GM21619 (cell line): ENCODE measurements around the gene TMEM14C.
"Not testable (repeated sequence)": the region's sequence is repeated elsewhere in the genome, so short reads cannot be mapped to it uniquely, and the experiment has no call there.

Source experiments
- ATAC-seq: cut with Tn5 transposase; IDR thresholded peaks from one replicate; pipeline ENCODE4 v1.9.1; 2021; ENCODE audit not compliant: unreplicated experiment

The TMEM14C gene

GRCh38 chr6:10720960-10721849 lies 1.7 kb upstream of the TMEM14C start:
- not testable (repeated sequence) for ATAC-seq

DNA sequence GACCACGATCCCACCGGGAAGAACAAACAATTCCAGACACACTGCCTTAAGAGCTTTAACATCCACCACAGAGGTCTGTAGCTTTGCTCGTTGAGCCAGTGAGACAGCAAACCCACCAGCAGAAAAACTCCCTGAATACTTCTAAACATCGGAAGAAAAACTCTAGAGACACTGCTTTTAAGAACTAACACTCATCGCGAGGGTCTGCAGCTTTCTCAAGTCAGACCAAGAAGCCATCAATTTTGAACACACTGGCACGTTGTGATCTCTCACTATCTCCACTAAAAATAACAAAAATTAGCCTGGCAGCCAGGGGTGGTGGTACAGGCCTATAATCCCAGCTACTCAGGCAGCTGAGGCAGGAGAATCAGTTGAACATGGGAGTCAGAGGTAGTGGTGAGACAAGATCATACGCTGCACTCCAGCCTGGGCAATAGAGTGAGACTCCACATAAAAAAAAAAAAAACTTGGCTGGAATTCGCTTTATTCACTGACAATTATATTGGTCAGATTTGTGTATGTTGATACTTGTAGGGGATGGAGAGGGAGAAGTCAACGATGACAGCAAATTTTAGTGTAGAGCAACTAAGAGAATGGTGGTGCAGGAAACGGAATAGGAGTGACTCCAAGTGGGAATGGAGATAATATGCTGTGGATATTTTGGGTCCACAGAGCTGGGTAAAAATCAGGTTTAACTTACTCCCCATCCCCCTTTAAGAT lies 860 bp upstream of the TMEM14C start:
- ATAC-seq: no peak

- ATAC-seq: no peak
Measured at GRCh38 chr6:10722570-10722819, 375 bp upstream of the TMEM14C start.

GRCh38 chr6:10723567-10723881 lies 654 bp downstream of the TMEM14C start:
- ATAC-seq: no peak

DNA sequence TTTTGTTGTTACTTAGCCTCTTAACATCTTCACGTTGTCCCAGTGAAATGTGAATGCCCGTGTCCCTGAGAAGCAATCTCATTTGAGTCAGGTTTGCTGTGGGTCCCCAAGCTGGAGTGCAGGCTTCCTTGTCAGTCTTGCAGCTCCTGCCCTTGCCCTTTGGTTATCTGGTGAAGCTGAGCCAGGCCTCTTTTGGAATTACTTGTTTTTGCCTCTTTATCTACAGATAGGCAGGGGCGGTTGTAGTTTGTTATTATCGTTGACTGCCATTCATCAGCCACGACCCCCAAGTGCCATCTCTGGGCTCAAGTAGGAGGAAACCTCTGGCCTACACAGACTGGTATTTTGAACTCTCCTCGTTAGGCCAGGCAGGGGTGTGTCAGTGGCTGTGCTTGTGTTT lies 2.2 kb downstream of the TMEM14C start:
- no peak for ATAC-seq

GRCh38 chr6:10725716-10726115 lies 2.8 kb downstream of the TMEM14C start:
- no peak for ATAC-seq

- no peak for ATAC-seq
Measured at GRCh38 chr6:10730254-10730653, 7.4 kb downstream of the TMEM14C start.

GRCh38 chr6:10733151-10733715 lies 10.4 kb downstream of the TMEM14C start:
- no peak for ATAC-seq

DNA sequence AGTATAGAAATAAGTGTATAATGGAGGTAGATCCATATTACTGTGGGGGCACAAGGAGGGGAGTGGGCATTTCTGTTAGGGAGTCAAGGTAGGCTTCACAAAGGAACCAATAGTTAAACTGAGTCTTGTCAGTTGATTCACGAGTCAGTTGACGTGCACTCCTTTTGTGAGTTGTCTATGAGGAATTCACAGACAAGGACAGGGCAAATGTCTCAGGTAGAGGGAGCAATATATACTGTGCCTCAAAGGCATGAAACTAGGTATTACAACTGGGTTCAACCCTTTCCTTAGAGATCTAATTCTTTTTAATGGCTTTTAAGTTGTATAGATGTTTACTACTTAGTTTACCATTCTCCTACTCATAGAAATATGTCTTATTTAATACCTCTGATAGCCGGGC lies 11.0 kb downstream of the TMEM14C start:
- no peak for ATAC-seq

GRCh38 chr6:10736731-10737130 lies 13.9 kb downstream of the TMEM14C start:
- no peak for ATAC-seq

GRCh38 chr6:10740061-10740460 lies 17.2 kb downstream of the TMEM14C start:
- ATAC-seq: no peak

DNA sequence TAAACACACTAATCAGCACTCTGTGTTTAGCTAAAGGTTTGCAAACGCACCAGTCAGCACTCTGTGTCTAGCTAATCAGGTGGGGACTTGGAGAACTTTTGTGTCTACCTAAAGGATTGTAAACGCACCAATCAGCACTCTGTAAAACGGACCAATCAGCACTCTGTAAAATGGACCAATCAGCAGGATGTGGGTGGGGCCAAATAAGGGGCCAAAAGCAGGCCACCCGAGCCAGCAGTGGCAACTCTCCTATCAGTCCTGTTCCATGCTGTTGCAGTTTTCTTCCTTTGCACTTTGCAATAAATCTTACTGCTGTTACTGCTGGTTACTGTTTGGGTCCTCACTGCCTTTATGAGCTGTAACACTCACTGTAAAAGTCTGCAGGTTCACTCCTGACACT lies 18.8 kb downstream of the TMEM14C start:
- not testable (repeated sequence) for ATAC-seq

DNA sequence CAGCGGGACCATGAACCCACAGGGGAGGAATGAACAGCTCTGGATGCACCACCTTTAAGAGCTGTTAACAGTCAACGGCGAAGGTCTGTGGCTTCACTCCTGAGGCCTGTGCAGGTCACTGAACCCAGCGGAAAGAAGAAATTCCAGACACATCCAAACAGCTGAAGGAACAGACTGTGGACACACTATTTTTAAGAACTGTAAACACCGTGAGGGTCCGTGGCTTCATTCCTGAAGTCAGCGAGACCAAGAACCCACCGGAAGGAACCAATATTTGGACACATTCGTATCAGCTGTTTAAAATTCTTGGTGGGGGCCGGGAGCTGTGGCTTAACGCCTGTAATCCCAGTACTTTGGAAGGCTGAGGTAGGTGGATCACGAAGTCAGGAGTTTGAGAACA lies 19.4 kb downstream of the TMEM14C start:
- ATAC-seq: no peak

- ATAC-seq: no peak
Measured at GRCh38 chr6:10743515-10743914, 20.6 kb downstream of the TMEM14C start.

DNA sequence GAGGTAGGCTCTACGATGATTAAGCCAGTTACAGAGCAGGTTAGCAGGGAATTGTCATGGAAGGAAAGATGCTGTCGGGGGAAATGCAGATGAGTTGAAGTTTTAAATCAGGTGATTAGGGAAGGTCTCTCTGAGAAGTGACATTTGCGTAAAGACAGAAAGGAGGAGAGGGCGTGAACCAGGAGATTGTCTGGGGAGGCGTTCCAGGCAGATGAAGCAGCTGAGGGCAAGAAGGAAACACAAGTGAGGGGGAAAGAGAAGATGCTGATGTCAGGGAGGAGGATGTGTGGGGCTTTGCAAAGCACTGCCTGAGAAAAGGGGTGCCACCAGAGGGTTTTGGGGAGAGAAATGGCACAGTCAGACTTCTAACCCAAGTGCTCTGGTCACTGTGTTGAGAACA lies 22.2 kb downstream of the TMEM14C start:
- ATAC-seq: no peak

GRCh38 chr6:10746915-10747250 lies 24.0 kb downstream of the TMEM14C start:
- ATAC-seq: no peak

GRCh38 chr6:10747251-10747972 lies 24.5 kb downstream of the TMEM14C start, which contains the start of gene TMEM14B:
Gene TMEM14B (plus strand): TSS chr6:10747805. CDS start chr6:10749246, 1,441 bp downstream.
- ATAC-seq: peak; percentile 95

DNA sequence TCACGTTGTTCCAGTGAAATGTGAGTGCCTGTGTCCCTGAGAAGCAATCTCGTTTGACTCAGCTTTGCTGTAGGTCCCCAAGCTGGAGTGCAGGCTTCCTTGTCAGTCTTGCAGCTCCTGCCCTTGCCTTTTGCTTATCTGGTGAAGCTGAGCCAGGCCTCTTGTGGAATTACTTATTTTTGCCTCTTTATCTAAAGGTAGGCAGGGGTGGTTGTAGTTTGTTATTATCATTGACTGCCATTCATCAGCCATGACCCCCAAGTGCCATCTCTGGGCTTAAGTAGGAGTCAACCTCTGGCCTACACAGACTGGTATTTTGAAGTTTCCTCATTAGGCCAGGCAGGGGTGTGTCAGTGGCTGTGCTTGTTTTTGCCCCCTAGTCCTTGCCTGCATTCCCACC lies 26.9 kb downstream of the TMEM14C start:
- ATAC-seq: no peak

DNA sequence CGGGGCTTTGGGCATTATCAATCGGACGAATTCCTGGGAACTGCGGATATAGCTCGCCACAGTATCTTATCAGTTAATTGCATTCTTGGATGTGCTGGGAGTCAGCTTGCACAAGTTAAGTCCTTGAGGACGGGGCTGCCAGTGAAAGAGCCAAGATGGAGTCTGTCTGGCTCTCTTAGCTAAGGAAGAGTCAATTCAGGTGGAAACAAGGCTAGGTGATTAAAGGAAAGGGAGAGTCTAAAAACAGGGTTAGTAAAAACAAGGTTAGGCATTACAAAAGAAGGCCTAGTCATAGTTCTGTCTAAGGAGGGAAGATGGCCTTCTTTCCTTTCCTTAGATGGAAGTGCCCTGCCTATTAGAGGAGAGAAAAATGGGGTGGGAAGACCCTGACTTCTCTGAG lies 27.7 kb downstream of the TMEM14C start:
- ATAC-seq: not testable (repeated sequence)

DNA sequence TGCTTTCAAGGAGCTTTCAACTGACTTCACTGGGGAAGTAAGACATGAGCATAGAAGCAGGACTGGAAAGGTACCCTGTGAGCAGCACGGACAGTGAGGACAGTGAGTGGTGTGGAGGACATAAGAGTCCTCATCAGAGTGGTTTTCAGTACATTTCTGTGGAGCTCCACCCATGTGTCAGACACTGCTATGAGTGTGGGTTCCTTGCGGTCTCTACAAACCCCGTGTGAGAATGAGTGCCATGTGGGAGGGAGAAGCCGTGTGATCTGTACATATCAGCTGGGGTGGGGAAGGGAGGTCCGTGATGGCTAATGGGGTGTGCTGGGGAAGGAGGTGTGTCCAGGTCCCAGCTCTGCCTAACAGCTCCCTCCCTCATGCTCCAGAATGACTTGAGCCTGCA lies 28.9 kb downstream of the TMEM14C start:
- not testable (repeated sequence) for ATAC-seq

GRCh38 chr6:10756085-10756484 lies 33.2 kb downstream of the TMEM14C start:
- ATAC-seq: no peak
